SK-N-SH treated with all-trans-retinoic acid at 6 μM for 48 hours (cell line): Measurements from ENCODE around the gene PCDH20.
"Not testable (repeated sequence)": the region's sequence is repeated elsewhere in the genome, so short reads cannot be mapped to it uniquely, and the experiment has no call there.

ENCODE experiments used
- ATAC-seq: fragments of 200-7000 bp; cut with Tn5 transposase; 3 replicates; pipeline ENCODE4 v1.9.1; 2020; ENCODE audit warnings: mild to moderate bottlenecking, moderate library complexity
- ARNTL ChIP-seq: fragments of 450-650 bp; formaldehyde crosslinking; IDR thresholded peaks from 2 replicates; pipeline ENCODE4 v1.5.0; 2020; ENCODE audit warnings: low read depth, mild to moderate bottlenecking, moderate library complexity, borderline replicate concordance
- CSDC2 ChIP-seq: fragments of 250-450 bp; sonication (Bioruptor Pico); IDR thresholded peaks from 2 replicates; pipeline ENCODE4 v1.5.0; 2020; ENCODE audit warnings: mild to moderate bottlenecking, moderate library complexity
- CSRNP3 ChIP-seq: fragments of 250-450 bp; sonication (Bioruptor Pico); IDR thresholded peaks from 2 replicates; pipeline ENCODE4 v1.5.1; 2021; ENCODE audit warnings: mild to moderate bottlenecking, moderate library complexity
- ESRRG ChIP-seq: fragments of 250-450 bp; sonication (Bioruptor Pico); IDR thresholded peaks from 2 replicates; pipeline ENCODE4 v1.6.1; 2021; ENCODE audit warnings: mild to moderate bottlenecking
- GLIS3 ChIP-seq: fragments of 250-450 bp; sonication (Bioruptor Pico); IDR thresholded peaks from 2 replicates; pipeline ENCODE4 v1.5.0; 2020; ENCODE audit warnings: mild to moderate bottlenecking, moderate library complexity
- ISL1 ChIP-seq: fragments of 250-450 bp; sonication (Bioruptor Pico); IDR thresholded peaks from 2 replicates; pipeline ENCODE4 v2.1.2; 2022; ENCODE audit warnings: mild to moderate bottlenecking, moderate library complexity
- OSR1 ChIP-seq: fragments of 250-450 bp; sonication (Bioruptor Pico); IDR thresholded peaks from 2 replicates; pipeline ENCODE4 v1.8.0; 2022; ENCODE audit warnings: moderate library complexity, mild to moderate bottlenecking, inconsistent platforms
- POU6F1 ChIP-seq: fragments of 250-450 bp; sonication (Bioruptor Pico); IDR thresholded peaks from 2 replicates; pipeline ENCODE4 v1.8.0; 2021; ENCODE audit warnings: low read depth, mild to moderate bottlenecking, moderate library complexity, borderline replicate concordance
- PPARA ChIP-seq: fragments of 250-450 bp; sonication (Bioruptor Pico); IDR thresholded peaks from 2 replicates; pipeline ENCODE4 v1.5.0; 2020; ENCODE audit warnings: mild to moderate bottlenecking, borderline replicate concordance
- SNAI2 ChIP-seq: fragments of 250-450 bp; sonication (Bioruptor Pico); IDR thresholded peaks from 2 replicates; pipeline ENCODE4 v1.5.0; 2020; ENCODE audit warnings: mild to moderate bottlenecking, moderate library complexity
- TCF4 ChIP-seq: fragments of 250-450 bp; sonication (Bioruptor Pico); IDR thresholded peaks from 2 replicates; pipeline ENCODE4 v1.8.0; 2021; ENCODE audit warnings: mild to moderate bottlenecking, moderate library complexity, borderline replicate concordance
- TOX ChIP-seq: fragments of 250-450 bp; sonication (Bioruptor Pico); IDR thresholded peaks from 2 replicates; pipeline ENCODE4 v1.8.0; 2021; ENCODE audit warnings: mild to moderate bottlenecking, moderate library complexity, borderline replicate concordance
- ZC3H10 ChIP-seq: fragments of 250-450 bp; sonication (Bioruptor Pico); IDR thresholded peaks from 2 replicates; pipeline ENCODE4 v1.5.1; 2021; ENCODE audit warnings: mild to moderate bottlenecking, moderate library complexity
- ZFP3 ChIP-seq: fragments of 250-450 bp; sonication (Bioruptor Pico); IDR thresholded peaks from 2 replicates; pipeline ENCODE4 v1.5.0; 2020; ENCODE audit warnings: mild to moderate bottlenecking, moderate library complexity
- ZFP30 ChIP-seq: fragments of 450-650 bp; formaldehyde crosslinking; IDR thresholded peaks from 2 replicates; pipeline ENCODE4 v1.5.0; 2022; ENCODE audit warnings: mild to moderate bottlenecking, moderate library complexity
- ZNF70 ChIP-seq: fragments of 450-650 bp; formaldehyde crosslinking; IDR thresholded peaks from 2 replicates; pipeline ENCODE4 v1.5.0; 2020; ENCODE audit warnings: mild to moderate bottlenecking, moderate library complexity
- ZNF8 ChIP-seq: fragments of 450-650 bp; formaldehyde crosslinking; IDR thresholded peaks from 2 replicates; pipeline ENCODE4 v1.5.0; 2020; ENCODE audit warnings: mild to moderate bottlenecking, moderate library complexity
- TF ChIP-seq, protein P1 (sequence below): fragments of 250-450 bp; sonication (Bioruptor Pico); IDR thresholded peaks from 2 replicates; pipeline ENCODE4 v1.8.0; 2020; ENCODE audit warnings: mild to moderate bottlenecking, moderate library complexity, borderline replicate concordance
- TF ChIP-seq, protein P2 (sequence below): fragments of 250-450 bp; sonication (Bioruptor Pico); IDR thresholded peaks from 2 replicates; pipeline ENCODE4 v1.5.1; 2020; ENCODE audit warnings: low read depth, mild to moderate bottlenecking, moderate library complexity
- TF ChIP-seq, protein P3 (sequence below): fragments of 250-450 bp; sonication (Bioruptor Pico); IDR thresholded peaks from 2 replicates; pipeline ENCODE4 v1.5.0; 2020; ENCODE audit warnings: mild to moderate bottlenecking, moderate library complexity

The PCDH20 gene

DNA sequence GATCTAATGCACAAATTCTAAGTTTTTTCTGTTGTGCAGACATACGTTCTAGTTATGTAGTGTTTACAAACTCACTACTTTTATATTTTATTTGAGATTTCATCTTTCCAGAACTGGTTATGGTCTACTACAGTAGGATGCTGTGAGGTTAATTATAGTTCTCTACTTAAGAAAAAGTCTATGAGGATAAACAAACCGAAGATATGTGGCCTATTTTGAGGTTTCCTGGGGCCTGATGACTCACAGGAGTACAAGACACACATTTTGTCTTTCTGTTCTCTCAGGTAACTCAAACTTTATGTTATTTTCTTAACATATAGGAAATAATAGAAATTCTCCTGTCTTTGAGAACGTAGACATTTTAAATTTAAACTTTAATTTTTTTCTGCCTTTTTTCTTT lies 45.1 kb downstream of the PCDH20 start:
- ATAC-seq: no peak
- TF ChIP-seq OSR1 (CRISPR knock-in tag) (no peak), ESRRG (CRISPR knock-in tag) (no peak), GLIS3 (CRISPR knock-in tag) (no peak), CSRNP3 (CRISPR knock-in tag) (no peak), ZFP3 (no peak), SNAI2 (CRISPR knock-in tag) (no peak), ZNF8 (CRISPR knock-in tag) (no peak), ISL1 (CRISPR knock-in tag) (no peak), ZNF70 (CRISPR knock-in tag) (no peak), ZFP30 (CRISPR knock-in tag) (no peak), TOX (CRISPR knock-in tag) (no peak), CSDC2 (CRISPR knock-in tag) (no peak), PPARA (no peak), ARNTL (CRISPR knock-in tag) (no peak), ZC3H10 (CRISPR knock-in tag) (no peak), POU6F1 (CRISPR knock-in tag) (no peak)
- TF ChIP-seq, protein P1, sequence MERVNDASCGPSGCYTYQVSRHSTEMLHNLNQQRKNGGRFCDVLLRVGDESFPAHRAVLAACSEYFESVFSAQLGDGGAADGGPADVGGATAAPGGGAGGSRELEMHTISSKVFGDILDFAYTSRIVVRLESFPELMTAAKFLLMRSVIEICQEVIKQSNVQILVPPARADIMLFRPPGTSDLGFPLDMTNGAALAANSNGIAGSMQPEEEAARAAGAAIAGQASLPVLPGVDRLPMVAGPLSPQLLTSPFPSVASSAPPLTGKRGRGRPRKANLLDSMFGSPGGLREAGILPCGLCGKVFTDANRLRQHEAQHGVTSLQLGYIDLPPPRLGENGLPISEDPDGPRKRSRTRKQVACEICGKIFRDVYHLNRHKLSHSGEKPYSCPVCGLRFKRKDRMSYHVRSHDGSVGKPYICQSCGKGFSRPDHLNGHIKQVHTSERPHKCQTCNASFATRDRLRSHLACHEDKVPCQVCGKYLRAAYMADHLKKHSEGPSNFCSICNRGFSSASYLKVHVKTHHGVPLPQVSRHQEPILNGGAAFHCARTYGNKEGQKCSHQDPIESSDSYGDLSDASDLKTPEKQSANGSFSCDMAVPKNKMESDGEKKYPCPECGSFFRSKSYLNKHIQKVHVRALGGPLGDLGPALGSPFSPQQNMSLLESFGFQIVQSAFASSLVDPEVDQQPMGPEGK (CRISPR knock-in tag): no peak
- TF ChIP-seq, protein P2, sequence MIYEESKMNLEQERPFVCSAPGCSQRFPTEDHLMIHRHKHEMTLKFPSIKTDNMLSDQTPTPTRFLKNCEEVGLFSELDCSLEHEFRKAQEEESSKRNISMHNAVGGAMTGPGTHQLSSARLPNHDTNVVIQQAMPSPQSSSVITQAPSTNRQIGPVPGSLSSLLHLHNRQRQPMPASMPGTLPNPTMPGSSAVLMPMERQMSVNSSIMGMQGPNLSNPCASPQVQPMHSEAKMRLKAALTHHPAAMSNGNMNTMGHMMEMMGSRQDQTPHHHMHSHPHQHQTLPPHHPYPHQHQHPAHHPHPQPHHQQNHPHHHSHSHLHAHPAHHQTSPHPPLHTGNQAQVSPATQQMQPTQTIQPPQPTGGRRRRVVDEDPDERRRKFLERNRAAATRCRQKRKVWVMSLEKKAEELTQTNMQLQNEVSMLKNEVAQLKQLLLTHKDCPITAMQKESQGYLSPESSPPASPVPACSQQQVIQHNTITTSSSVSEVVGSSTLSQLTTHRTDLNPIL (CRISPR knock-in tag): no peak
- TF ChIP-seq, protein P3, sequence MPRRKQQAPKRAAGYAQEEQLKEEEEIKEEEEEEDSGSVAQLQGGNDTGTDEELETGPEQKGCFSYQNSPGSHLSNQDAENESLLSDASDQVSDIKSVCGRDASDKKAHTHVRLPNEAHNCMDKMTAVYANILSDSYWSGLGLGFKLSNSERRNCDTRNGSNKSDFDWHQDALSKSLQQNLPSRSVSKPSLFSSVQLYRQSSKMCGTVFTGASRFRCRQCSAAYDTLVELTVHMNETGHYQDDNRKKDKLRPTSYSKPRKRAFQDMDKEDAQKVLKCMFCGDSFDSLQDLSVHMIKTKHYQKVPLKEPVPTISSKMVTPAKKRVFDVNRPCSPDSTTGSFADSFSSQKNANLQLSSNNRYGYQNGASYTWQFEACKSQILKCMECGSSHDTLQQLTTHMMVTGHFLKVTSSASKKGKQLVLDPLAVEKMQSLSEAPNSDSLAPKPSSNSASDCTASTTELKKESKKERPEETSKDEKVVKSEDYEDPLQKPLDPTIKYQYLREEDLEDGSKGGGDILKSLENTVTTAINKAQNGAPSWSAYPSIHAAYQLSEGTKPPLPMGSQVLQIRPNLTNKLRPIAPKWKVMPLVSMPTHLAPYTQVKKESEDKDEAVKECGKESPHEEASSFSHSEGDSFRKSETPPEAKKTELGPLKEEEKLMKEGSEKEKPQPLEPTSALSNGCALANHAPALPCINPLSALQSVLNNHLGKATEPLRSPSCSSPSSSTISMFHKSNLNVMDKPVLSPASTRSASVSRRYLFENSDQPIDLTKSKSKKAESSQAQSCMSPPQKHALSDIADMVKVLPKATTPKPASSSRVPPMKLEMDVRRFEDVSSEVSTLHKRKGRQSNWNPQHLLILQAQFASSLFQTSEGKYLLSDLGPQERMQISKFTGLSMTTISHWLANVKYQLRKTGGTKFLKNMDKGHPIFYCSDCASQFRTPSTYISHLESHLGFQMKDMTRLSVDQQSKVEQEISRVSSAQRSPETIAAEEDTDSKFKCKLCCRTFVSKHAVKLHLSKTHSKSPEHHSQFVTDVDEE (CRISPR knock-in tag): no peak
- TF ChIP-seq, all 23 proteins: peak for 0

DNA sequence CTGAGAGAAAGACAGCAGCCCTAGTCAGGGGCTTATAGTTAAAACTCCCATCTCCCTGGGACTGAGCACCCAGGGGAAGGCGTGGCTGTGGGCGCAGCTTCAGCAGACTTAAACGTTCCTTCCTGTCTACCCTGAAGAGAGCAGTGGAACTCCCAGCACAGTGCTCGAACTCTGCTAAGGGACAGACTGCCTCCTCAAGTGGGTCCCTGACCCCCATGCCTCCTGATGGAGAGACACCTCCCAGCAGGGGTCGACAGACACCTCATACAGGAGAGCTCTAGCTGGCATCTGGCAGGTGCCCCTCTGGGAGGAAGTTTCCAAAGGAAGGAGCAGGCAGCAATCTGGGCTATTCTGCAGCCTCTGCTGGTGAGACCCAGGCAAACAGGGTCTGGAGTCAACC lies 51.0 kb downstream of the PCDH20 start:
- not testable (repeated sequence) for ATAC-seq

DNA sequence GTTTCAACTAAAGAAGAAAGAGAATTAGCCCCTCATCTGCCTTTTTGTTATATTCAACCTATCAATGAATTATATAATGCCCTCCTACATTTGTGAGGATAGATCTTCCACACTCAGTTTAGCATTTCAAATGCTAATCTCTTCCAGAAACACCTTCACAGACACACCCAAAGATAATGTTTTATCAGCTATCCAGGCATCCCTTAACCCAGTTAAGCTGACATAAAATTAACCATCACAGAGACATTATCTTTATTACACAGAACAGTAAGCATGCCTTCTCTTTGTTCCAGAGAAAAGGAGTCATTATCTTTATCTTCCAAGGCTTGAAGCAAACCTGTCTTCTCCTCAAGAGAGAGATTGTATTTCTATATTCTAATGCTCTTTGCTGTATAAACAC lies 53.1 kb downstream of the PCDH20 start:
- TF ChIP-seq ZNF70 (CRISPR knock-in tag) (peak; percentile 75), TCF4 (peak; percentile 73), SNAI2 (CRISPR knock-in tag) (no peak), ISL1 (CRISPR knock-in tag) (no peak), ZNF8 (CRISPR knock-in tag) (no peak)
- TF ChIP-seq, all 23 proteins: peak for 2
- no peak for ATAC-seq
